HEK293 (cell line): ENCODE measurements around the gene BCR.

Experiments
- CTCF ChIA-PET: fragments of 350-600 bp; formaldehyde crosslinking; extraction: SDS; loops from one replicate; lab custom pipeline; 2021; ENCODE audit warnings: antibody characterized with exemption; lab: Yijun Ruan, JAX
- POLR2A ChIA-PET: fragments of 300-600 bp; formaldehyde crosslinking; extraction: SDS; loops from one replicate; lab custom pipeline; 2020; ENCODE audit warnings: antibody characterized with exemption, inconsistent platforms; lab: Yijun Ruan, JAX
- H3K27ac ChIP-seq: fragments of 200-500 bp; sonication (Bioruptor generic); 2 replicates; pipeline ENCODE4 v1.5.1; 2014; ENCODE audit warnings: low read depth, low read length, control low read depth, inconsistent platforms; ENCODE audit errors: extremely low read depth
- H3K36me3 ChIP-seq, 2 experiments: fragments of 200-500 bp in 1 of 2; sonication (Bioruptor generic) in 1 of 2; 1 replicate in 1 of 2; 2 replicates in 1 of 2; pipeline ENCODE4 v1.5.1; 2014 to 2017; ENCODE audit warnings: inconsistent platforms in 2 of 2, low read length in 2 of 2; ENCODE audit not compliant: control insufficient read depth in 2 of 2, insufficient read depth in 1 of 2
- H3K4me1 ChIP-seq: fragments of 200-500 bp; sonication (Bioruptor generic); 2 replicates; pipeline ENCODE4 v1.5.1; 2014; ENCODE audit warnings: mild to moderate bottlenecking, low read length, inconsistent platforms; ENCODE audit not compliant: control insufficient read depth, insufficient read depth
- H3K4me3 ChIP-seq: 2 replicates; pipeline ENCODE4 v1.5.1; 2011; ENCODE audit warnings: low read depth, mild to moderate bottlenecking, control low read depth, low read length, moderate library complexity
- H3K9me3 ChIP-seq: fragments of 200-500 bp; sonication (Bioruptor generic); 2 replicates; pipeline ENCODE4 v1.5.1; 2014; ENCODE audit warnings: low read depth, low read length, inconsistent platforms; ENCODE audit not compliant: control insufficient read depth, insufficient read depth
- AEBP2 ChIP-seq: fragments of 450-650 bp; formaldehyde crosslinking; IDR thresholded peaks from 2 replicates; pipeline ENCODE4 v1.5.1; 2016; ENCODE audit warnings: missing biosample characterization, missing genetic modification characterization, borderline replicate concordance
- SCRT1 ChIP-seq: fragments of 450-650 bp; formaldehyde crosslinking; IDR thresholded peaks from 2 replicates; pipeline ENCODE4 v1.5.1; 2016; ENCODE audit warnings: missing biosample characterization, missing genetic modification characterization, borderline replicate concordance
- SCRT2 ChIP-seq: fragments of 450-650 bp; formaldehyde crosslinking; IDR thresholded peaks from 2 replicates; pipeline ENCODE4 v1.5.1; 2016; ENCODE audit warnings: missing biosample characterization, missing genetic modification characterization
- ZFP41 ChIP-seq: fragments of 450-650 bp; formaldehyde crosslinking; IDR thresholded peaks from 2 replicates; pipeline ENCODE4 v1.5.1; 2016; ENCODE audit warnings: missing biosample characterization, missing genetic modification characterization, borderline replicate concordance
- ZNF211 ChIP-seq: fragments of 450-650 bp; formaldehyde crosslinking; IDR thresholded peaks from 2 replicates; pipeline ENCODE4 v1.5.1; 2016; ENCODE audit warnings: low read depth, missing biosample characterization, missing genetic modification characterization
- ZNF645 ChIP-seq: fragments of 450-650 bp; formaldehyde crosslinking; IDR thresholded peaks from 2 replicates; pipeline ENCODE4; 2016; ENCODE audit warnings: missing biosample characterization, missing genetic modification characterization
- ZNF701 ChIP-seq: fragments of 450-650 bp; formaldehyde crosslinking; IDR thresholded peaks from 2 replicates; pipeline ENCODE4 v1.5.1; 2016; ENCODE audit warnings: missing biosample characterization, missing genetic modification characterization
- ZNF76 ChIP-seq: fragments of 450-650 bp; formaldehyde crosslinking; IDR thresholded peaks from 2 replicates; pipeline ENCODE4; 2016; ENCODE audit warnings: low read depth, missing biosample characterization, missing genetic modification characterization, borderline replicate concordance
- ZSCAN16 ChIP-seq: fragments of 450-650 bp; formaldehyde crosslinking; IDR thresholded peaks from 2 replicates; pipeline ENCODE4 v1.5.1; 2016; ENCODE audit warnings: missing biosample characterization, missing genetic modification characterization
- TF ChIP-seq, protein P1 (sequence below): fragments of 450-650 bp; formaldehyde crosslinking; conservative IDR thresholded peaks from 2 replicates; pipeline ENCODE4 v1.5.1; 2016; ENCODE audit warnings: low read depth, missing biosample characterization, missing genetic modification characterization
- TF ChIP-seq, protein P2 (sequence below): fragments of 450-650 bp; formaldehyde crosslinking; IDR thresholded peaks from 2 replicates; pipeline ENCODE4 v1.5.1; 2016; ENCODE audit warnings: missing biosample characterization, missing genetic modification characterization
- TF ChIP-seq, protein P3 (sequence below): fragments of 450-650 bp; formaldehyde crosslinking; IDR thresholded peaks from 2 replicates; pipeline ENCODE4 v1.5.1; 2016; ENCODE audit warnings: missing biosample characterization, missing genetic modification characterization

BCR gene

GRCh38 chr22:23268139-23268712 is 87.9 kb downstream of the BCR start:
- TF ChIP-seq ZFP41 (no peak), ZNF76 (tag by site-specific recombination) (no peak), ZNF645 (tag by site-specific recombination) (no peak), ZNF701 (tag by site-specific recombination) (no peak)
- TF ChIP-seq, protein P1, sequence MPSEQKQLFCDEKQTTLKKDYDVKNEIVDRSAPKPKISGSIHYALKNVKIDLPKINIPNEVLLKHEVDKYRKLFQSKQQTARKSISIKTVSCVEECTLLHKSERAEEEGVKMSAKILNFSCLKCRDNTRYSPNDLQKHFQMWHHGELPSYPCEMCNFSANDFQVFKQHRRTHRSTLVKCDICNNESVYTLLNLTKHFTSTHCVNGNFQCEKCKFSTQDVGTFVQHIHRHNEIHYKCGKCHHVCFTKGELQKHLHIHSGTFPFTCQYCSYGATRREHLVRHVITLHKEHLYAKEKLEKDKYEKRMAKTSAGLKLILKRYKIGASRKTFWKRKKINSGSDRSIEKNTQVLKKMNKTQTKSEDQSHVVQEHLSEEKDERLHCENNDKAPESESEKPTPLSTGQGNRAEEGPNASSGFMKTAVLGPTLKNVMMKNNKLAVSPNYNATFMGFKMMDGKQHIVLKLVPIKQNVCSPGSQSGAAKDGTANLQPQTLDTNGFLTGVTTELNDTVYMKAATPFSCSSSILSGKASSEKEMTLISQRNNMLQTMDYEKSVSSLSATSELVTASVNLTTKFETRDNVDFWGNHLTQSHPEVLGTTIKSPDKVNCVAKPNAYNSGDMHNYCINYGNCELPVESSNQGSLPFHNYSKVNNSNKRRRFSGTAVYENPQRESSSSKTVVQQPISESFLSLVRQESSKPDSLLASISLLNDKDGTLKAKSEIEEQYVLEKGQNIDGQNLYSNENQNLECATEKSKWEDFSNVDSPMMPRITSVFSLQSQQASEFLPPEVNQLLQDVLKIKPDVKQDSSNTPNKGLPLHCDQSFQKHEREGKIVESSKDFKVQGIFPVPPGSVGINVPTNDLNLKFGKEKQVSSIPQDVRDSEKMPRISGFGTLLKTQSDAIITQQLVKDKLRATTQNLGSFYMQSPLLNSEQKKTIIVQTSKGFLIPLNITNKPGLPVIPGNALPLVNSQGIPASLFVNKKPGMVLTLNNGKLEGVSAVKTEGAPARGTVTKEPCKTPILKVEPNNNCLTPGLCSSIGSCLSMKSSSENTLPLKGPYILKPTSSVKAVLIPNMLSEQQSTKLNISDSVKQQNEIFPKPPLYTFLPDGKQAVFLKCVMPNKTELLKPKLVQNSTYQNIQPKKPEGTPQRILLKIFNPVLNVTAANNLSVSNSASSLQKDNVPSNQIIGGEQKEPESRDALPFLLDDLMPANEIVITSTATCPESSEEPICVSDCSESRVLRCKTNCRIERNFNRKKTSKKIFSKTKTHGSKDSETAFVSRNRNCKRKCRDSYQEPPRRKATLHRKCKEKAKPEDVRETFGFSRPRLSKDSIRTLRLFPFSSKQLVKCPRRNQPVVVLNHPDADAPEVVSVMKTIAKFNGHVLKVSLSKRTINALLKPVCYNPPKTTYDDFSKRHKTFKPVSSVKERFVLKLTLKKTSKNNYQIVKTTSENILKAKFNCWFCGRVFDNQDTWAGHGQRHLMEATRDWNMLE (tag by site-specific recombination): no peak
- ChIA-PET POLR2A (no interaction called here), CTCF (interaction anchor here (0.6 to 1.1 kb wide), 4 partner anchors 14 to 66 kb away, joined by 3 to 6 read pairs (median 3); no protein-coding TSS in a partner anchor)
- H3K36me3 ChIP-seq: peaks cover 0 to 97% of the 10 kb centered on the region in 2 experiments; a peak in 1 of 3 replicates
- H3K4me3 ChIP-seq: no peak overlapping the region
- H3K9me3 ChIP-seq: no peaks in the 10 kb centered on the region
- H3K27ac ChIP-seq: no peak overlapping the region
- H3K4me1 ChIP-seq: no peaks in the 10 kb centered on the region

DNA sequence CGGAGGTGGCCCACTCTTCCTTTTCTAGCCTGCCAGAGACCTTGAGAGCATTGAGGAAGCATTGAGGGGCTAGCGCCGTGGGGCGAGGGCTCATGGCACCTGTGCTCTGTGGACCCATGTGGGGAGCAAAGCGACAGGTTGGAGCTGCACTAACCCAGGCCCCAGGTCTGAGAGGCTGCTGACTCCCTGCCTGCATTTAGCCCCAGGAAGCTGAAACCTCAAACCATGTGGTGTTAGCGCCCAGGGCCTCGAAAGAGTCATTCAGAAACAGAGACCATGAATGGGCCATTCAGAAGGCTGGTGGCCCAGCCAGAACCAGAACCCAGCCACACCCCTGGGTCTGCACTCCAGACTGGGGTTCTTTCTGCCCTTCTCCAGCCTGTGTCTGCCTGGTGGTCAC is 88.6 kb downstream of the BCR start:
- peaks cover 0 to 97% of the 10 kb centered on the region in 2 experiments; a peak in 1 of 3 replicates for H3K36me3 ChIP-seq
- CTCF ChIA-PET: interaction anchor here (0.6 to 5.0 kb wide), 6 partner anchors 13 to 259 kb away, joined by 3 to 21 read pairs (median 3); no protein-coding TSS in a partner anchor
- TF ChIP-seq SCRT2 (tag by site-specific recombination): peak; percentile 83
- no peak for TF ChIP-seq ZNF645 (tag by site-specific recombination)
- TF ChIP-seq SCRT1 (tag by site-specific recombination): 0 out of 2 replicates have a peak, but pooled peaks have one; percentile 44
- TF ChIP-seq, all 188 proteins: peak for 2
- H3K4me1 ChIP-seq: no peaks in the 10 kb centered on the region
- POLR2A ChIA-PET: no interaction called here
- H3K4me3 ChIP-seq: no peak overlapping the region
- no peaks in the 10 kb centered on the region for H3K9me3 ChIP-seq
- no peak overlapping the region for H3K27ac ChIP-seq

DNA sequence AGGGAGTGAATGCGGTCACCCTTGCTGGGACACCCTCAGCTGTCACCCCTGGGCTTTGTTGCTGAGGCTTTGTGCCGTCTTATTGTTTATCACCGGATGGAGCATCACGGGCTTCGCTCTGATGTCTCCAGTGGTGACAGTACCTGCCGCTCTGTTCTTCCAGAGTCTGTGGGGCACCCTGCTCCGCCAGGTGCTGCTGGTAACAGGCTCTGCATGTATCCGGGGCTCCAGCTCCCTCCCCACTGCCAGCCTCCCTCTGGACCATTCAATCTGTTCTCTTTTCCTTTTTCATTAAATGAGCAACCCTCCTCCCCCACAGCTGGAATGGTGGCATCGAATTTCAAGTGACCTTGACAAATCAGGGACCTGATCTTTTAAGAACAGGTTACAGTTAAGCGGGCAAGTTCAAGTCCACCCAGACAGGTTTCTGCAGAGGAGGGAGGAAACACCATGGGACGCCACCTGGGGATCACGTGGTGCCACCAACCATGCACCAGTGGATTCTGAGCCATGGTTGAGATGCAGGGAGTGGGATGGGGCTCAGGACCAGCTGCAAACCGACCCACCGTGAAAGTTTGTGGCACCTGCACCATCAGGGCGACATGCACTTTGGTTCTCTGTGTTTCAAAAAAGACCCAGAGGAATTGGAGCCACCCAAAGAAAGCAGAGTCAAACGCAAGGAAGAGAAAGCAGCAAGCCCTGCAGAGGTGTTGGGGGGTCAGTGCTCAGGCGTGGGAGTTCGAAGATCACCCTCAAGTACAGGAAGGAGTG is 89.3 kb downstream of the BCR start:
- H3K4me1 ChIP-seq: no peaks in the 10 kb centered on the region
- H3K4me3 ChIP-seq: no peak overlapping the region
- no peaks in the 10 kb centered on the region for H3K9me3 ChIP-seq
- H3K27ac ChIP-seq: no peak overlapping the region
- H3K36me3 ChIP-seq: peaks cover 0 to 96% of the 10 kb centered on the region in 2 experiments; a peak in 1 of 3 replicates
- ChIA-PET CTCF (interaction anchor here (0.6 to 5.0 kb wide), 5 partner anchors 13 to 259 kb away, joined by 3 to 21 read pairs (median 3); no protein-coding TSS in a partner anchor), POLR2A (no interaction called here)
- TF ChIP-seq ZNF211 (no peak), ZSCAN16 (tag by site-specific recombination) (no peak), AEBP2 (tag by site-specific recombination) (no peak)
- TF ChIP-seq, protein P2, sequence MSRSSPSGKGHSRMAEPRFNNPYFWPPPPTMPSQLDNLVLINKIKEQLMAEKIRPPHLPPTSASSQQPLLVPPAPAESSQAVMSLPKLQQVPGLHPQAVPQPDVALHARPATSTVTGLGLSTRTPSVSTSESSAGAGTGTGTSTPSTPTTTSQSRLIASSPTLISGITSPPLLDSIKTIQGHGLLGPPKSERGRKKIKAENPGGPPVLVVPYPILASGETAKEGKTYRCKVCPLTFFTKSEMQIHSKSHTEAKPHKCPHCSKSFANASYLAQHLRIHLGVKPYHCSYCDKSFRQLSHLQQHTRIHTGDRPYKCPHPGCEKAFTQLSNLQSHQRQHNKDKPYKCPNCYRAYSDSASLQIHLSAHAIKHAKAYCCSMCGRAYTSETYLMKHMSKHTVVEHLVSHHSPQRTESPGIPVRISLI (tag by site-specific recombination): no peak
- TF ChIP-seq, protein P3, sequence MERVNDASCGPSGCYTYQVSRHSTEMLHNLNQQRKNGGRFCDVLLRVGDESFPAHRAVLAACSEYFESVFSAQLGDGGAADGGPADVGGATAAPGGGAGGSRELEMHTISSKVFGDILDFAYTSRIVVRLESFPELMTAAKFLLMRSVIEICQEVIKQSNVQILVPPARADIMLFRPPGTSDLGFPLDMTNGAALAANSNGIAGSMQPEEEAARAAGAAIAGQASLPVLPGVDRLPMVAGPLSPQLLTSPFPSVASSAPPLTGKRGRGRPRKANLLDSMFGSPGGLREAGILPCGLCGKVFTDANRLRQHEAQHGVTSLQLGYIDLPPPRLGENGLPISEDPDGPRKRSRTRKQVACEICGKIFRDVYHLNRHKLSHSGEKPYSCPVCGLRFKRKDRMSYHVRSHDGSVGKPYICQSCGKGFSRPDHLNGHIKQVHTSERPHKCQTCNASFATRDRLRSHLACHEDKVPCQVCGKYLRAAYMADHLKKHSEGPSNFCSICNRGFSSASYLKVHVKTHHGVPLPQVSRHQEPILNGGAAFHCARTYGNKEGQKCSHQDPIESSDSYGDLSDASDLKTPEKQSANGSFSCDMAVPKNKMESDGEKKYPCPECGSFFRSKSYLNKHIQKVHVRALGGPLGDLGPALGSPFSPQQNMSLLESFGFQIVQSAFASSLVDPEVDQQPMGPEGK (tag by site-specific recombination): no peak
